Tibial artery (tissue), 4 donors: ENCODE results near the gene CYP3A7.

Experiments used
- DNase-seq, 2 donors: peaks; one replicate each; pipeline ENCODE4 v3.0.0-alpha.2; 2019
- H3K27ac ChIP-seq, 2 donors: fragments of 200-600 bp; sonication (generic) in 1 of 2; 1 replicate in 1 of 2; 2 replicates in 1 of 2; pipeline ENCODE4 v1.5.1; 2018 to 2019; ENCODE audit warnings: mild to moderate bottlenecking in 1 of 2
- H3K27me3 ChIP-seq, 2 donors: fragments of 200-600 bp; sonication (generic) in 1 of 2; one replicate each; pipeline versions ENCODE4 v1.5.1 to v1.6.0; 2016 to 2019
- H3K36me3 ChIP-seq, 3 donors: fragments of 200-600 bp; sonication (generic) in 2 of 3; one replicate each; pipeline ENCODE4 v1.5.1; 2016 to 2019; ENCODE audit warnings: mild to moderate bottlenecking in 2 of 3
- H3K4me1 ChIP-seq, 4 donors: fragments of 200-600 bp; sonication (generic) in 2 of 4; 1 replicate in 3 of 4; 2 replicates in 1 of 4; pipeline ENCODE4 v1.5.1; 2016 to 2019
- H3K4me3 ChIP-seq, 2 donors: fragments of 200-600 bp; sonication (generic) in 1 of 2; 1 replicate in 1 of 2; 2 replicates in 1 of 2; pipeline ENCODE4 v1.5.1; 2018 to 2019; ENCODE audit warnings: mild to moderate bottlenecking in 2 of 2
- H3K9me3 ChIP-seq, 3 donors: fragments of 200-600 bp; sonication (generic) in 1 of 3; one replicate each; pipeline ENCODE4 v1.5.1; 2016 to 2019
- intact Hi-C: fragments of 100-400 bp; cut with DNase I; formaldehyde crosslinking; loops from one replicate; pipeline ENCODE4 v1.15.0; 2023; ENCODE audit warnings: low total_unique reads
- TF ChIP-seq, protein P1 (sequence below), 2 experiments: fragments of 200-600 bp in 1 of 2; fragments of 450-650 bp in 1 of 2; IDR thresholded peaks; one replicate each; pipeline ENCODE4 v1.5.1; 2017 to 2019; ENCODE audit warnings: antibody characterized with exemption in 2 of 2, mild to moderate bottlenecking in 1 of 2, moderate library complexity in 1 of 2

CYP3A7 gene

GRCh38 chr7:99734987-99735386 is at the start of gene CYP3A7:
TSS of gene CYP3A7 (minus strand) at chr7:99735196. CDS start at chr7:99735093, 103 bp downstream.
- no peaks in the 10 kb centered on the region for H3K27me3 ChIP-seq
- H3K36me3 ChIP-seq, result peaks cover 0 to 3% (median 0%) of the 10 kb centered on the region in 3 donors
- H3K4me1 ChIP-seq, result no peaks in the 10 kb centered on the region
- no peak within 1 kb of the TSS for H3K4me3 ChIP-seq
- no peak within 1 kb of the TSS for H3K27ac ChIP-seq
- TF ChIP-seq, protein P1, sequence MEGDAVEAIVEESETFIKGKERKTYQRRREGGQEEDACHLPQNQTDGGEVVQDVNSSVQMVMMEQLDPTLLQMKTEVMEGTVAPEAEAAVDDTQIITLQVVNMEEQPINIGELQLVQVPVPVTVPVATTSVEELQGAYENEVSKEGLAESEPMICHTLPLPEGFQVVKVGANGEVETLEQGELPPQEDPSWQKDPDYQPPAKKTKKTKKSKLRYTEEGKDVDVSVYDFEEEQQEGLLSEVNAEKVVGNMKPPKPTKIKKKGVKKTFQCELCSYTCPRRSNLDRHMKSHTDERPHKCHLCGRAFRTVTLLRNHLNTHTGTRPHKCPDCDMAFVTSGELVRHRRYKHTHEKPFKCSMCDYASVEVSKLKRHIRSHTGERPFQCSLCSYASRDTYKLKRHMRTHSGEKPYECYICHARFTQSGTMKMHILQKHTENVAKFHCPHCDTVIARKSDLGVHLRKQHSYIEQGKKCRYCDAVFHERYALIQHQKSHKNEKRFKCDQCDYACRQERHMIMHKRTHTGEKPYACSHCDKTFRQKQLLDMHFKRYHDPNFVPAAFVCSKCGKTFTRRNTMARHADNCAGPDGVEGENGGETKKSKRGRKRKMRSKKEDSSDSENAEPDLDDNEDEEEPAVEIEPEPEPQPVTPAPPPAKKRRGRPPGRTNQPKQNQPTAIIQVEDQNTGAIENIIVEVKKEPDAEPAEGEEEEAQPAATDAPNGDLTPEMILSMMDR (IDR thresholded peaks at IDR 0.05), result no peak
- no peak for DNase-seq
- no peaks in the 10 kb centered on the region for H3K9me3 ChIP-seq
- intact Hi-C loops, result no loop called here

- DNase-seq, result no peak
- Histone ChIP-seq H3K27ac (no peak within 1 kb of the TSS), H3K36me3 (no peaks in the 10 kb centered on the region), H3K4me3 (no peak within 1 kb of the TSS), H3K9me3 (no peaks in the 10 kb centered on the region), H3K4me1 (no peaks in the 10 kb centered on the region), H3K27me3 (no peaks in the 10 kb centered on the region)
- TF ChIP-seq, protein P1 (IDR thresholded peaks at IDR 0.05), result no peak
- intact Hi-C loops, result no loop called here
These were observed 49.0 kb upstream of the CYP3A7 start, which contains the start of gene CYP3A4 for GRCh38 chr7:99784007-99784406. TSS of gene CYP3A4 (minus strand) at chr7:99784184. CDS start at chr7:99784081, 103 bp downstream.

DNA sequence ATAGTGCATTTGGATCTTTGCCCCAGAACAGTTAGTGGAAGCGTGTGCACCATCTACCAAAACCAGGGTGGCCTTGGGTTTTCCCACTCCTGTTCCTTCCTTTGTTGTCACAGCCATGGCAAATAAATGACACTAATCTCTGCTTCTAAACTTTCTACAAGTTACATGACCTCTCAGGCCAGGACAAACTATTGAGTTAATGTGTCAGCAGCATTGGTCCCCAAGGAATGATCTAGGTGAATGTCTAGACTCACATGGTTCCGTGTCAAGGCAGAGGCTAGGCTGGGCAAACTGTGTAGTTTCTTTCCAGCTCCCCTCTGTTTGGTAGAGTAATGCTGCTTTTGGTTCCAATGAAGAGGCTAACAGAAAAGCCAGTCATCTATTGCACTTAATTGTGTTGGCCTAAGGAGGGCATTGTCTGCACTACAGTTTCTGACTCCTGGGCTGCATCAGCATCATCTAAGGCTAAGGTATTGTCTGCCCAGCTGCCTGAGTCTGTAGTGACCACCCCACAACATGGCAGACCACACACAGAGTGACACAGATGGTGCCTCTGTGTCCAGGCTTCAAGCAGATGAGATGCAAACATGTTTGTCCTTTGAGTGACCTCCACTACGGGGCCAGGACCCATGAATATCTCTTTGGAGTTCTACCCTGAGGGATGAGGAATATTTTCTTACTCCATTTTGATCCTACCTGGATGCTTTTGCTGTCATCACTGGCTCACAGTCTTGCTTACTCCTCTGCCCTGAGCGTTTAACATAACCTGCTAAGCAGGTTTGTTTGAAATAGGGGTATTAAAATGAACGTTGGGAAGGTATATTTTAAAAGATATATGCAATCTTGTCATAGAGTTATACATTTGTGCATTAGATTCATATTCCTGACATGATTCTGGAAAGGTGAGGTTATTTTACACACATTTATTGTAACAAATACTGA is 47.3 kb upstream of the CYP3A7 start:
- Histone ChIP-seq H3K27ac (no peak overlapping the region), H3K36me3 (no peaks in the 10 kb centered on the region), H3K4me1 (no peaks in the 10 kb centered on the region), H3K27me3 (no peaks in the 10 kb centered on the region), H3K9me3 (no peaks in the 10 kb centered on the region), H3K4me3 (no peak overlapping the region)
- DNase-seq, result no peak
- intact Hi-C loops, result no loop called here
- TF ChIP-seq, protein P1 (IDR thresholded peaks at IDR 0.05), result no peak

DNA sequence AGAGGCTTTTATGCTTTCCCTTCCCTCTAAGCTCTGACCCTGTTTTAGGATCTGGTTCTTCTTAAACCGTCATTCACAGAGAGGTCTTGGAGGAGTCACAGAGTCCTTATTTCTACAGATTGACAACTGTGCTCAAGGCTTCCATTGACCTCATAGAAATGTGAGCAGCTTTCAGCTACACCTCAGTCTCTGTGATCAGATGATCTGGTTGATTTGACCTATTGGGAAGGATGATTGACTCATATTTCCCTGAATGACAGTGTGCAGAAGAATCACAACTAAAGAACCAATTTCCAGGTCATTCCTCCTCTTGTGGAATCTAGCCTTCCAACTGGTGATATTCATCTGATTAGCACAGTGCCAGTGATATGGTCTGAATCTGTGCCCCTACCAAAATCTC is 45.6 kb upstream of the CYP3A7 start:
- H3K36me3 ChIP-seq, result no peaks in the 10 kb centered on the region
- H3K27me3 ChIP-seq, result no peaks in the 10 kb centered on the region
- TF ChIP-seq, protein P1 (IDR thresholded peaks at IDR 0.05), result no peak
- intact Hi-C loops, result no loop called here
- H3K4me3 ChIP-seq, result no peak overlapping the region
- no peaks in the 10 kb centered on the region for H3K4me1 ChIP-seq
- DNase-seq, result no peak
- no peak overlapping the region for H3K27ac ChIP-seq
- H3K9me3 ChIP-seq, result no peaks in the 10 kb centered on the region

DNA sequence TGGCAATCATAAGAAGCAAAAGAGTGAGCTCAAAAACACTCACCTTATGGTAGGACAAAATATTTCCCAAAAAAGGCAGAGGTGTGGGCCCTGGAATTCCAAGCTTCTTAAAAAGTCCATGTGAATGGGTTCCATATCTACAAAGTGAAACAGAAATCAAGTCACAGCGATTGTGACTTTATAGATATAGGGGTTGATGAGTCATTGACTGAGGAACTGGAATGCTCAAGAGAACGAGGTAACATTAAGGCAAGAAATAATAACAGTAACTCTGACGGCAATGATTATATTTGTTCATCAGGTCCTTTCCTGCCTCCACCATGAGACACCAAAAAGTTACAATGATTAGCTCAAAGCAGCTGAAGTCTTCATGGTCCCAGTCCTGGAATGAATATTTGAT is 45.0 kb upstream of the CYP3A7 start:
- H3K27me3 ChIP-seq, result no peaks in the 10 kb centered on the region
- no peaks in the 10 kb centered on the region for H3K9me3 ChIP-seq
- H3K36me3 ChIP-seq, result no peaks in the 10 kb centered on the region
- intact Hi-C loops, result no loop called here
- no peak overlapping the region for H3K4me3 ChIP-seq
- TF ChIP-seq, protein P1 (IDR thresholded peaks at IDR 0.05), result no peak
- no peak for DNase-seq
- H3K27ac ChIP-seq, result no peak overlapping the region
- H3K4me1 ChIP-seq, result no peaks in the 10 kb centered on the region
